ENCODE results near the gene ZFYVE28. TPM values are rescaled to one million over a fixed set of nuclear protein-coding genes. Genes with fewer than 3 reads are reported as not detected.

ZFYVE28 gene
- total RNA-seq, 6 experiments from 2014 or later = 2.5 to 9.6 (median 4.8) TPM

GRCh38 chr4:2425386-2426068, 7.1 kb upstream of the ZFYVE28 start:
- Histone ChIP-seq H3K4me3 (no peak overlapping the region), H3K9me3 (peaks cover 0 to 1% (median 0%) of the 10 kb centered on the region in 4 donors), H3K27me3 (no peaks in the 10 kb centered on the region), H3K36me3 (no peaks in the 10 kb centered on the region), H3K4me1 (no peaks in the 10 kb centered on the region), H3K27ac (no peak overlapping the region)
- 100% methylated on average over 1 of the region's 13 CpGs for WGBS (ENCODE audit: insufficient coverage, low coverage, low lambda C conversion rate, missing lambda C conversion rate)
- no peak for TF ChIP-seq CTCF (IDR thresholded peaks at IDR 0.05)
- TF ChIP-seq POLR2A (IDR thresholded peaks at IDR 0.05) = no peak
- intact Hi-C loops (cut with DNase I) = no loop called here
- ATAC-seq (peak in 1 of 4 donors; percentile 6), DNase-seq (no peak)

- Histone ChIP-seq H3K36me3 (no peaks in the 10 kb centered on the region), H3K27me3 (no peaks in the 10 kb centered on the region), H3K9me3 (no peaks in the 10 kb centered on the region), H3K4me1 (peaks cover 0 to 2% (median 0%) of the 10 kb centered on the region in 4 donors), H3K4me3 (no peak overlapping the region), H3K27ac (no peak overlapping the region)
- 74% methylated on average over 6 of the region's 10 CpGs for WGBS (ENCODE audit: insufficient coverage, low coverage, low lambda C conversion rate, missing lambda C conversion rate)
- TF ChIP-seq POLR2A (IDR thresholded peaks at IDR 0.05) = no peak
- intact Hi-C loops (cut with DNase I) = no loop called here
- no peak for DNase-seq
- no peak for ATAC-seq
Observed at GRCh38 chr4:2424581-2424980, 6.1 kb upstream of the ZFYVE28 start.

GRCh38 chr4:2423695-2424094, 5.2 kb upstream of the ZFYVE28 start:
- peaks cover 0 to 7% (median 0%) of the 10 kb centered on the region in 4 donors for H3K4me1 ChIP-seq
- H3K9me3 ChIP-seq = no peaks in the 10 kb centered on the region
- H3K27me3 ChIP-seq = no peaks in the 10 kb centered on the region
- H3K36me3 ChIP-seq = no peaks in the 10 kb centered on the region
- WGBS (ENCODE audit: insufficient coverage, low coverage, low lambda C conversion rate, missing lambda C conversion rate) = no CpG with 5 or more reads among the region's 10 CpGs
- no peak overlapping the region for H3K27ac ChIP-seq
- no peak overlapping the region for H3K4me3 ChIP-seq
- TF ChIP-seq POLR2A (IDR thresholded peaks at IDR 0.05) (no peak), CTCF (IDR thresholded peaks at IDR 0.05) (no peak)
- ATAC-seq (no peak), DNase-seq (no peak)
- intact Hi-C loops (cut with DNase I) = no loop called here

- ATAC-seq (no peak), DNase-seq (no peak)
- Histone ChIP-seq H3K4me1 (peaks cover 0 to 7% (median 0%) of the 10 kb centered on the region in 4 donors), H3K27ac (no peak overlapping the region), H3K9me3 (no peaks in the 10 kb centered on the region), H3K4me3 (no peak overlapping the region), H3K36me3 (no peaks in the 10 kb centered on the region), H3K27me3 (no peaks in the 10 kb centered on the region)
- WGBS (ENCODE audit: insufficient coverage, low coverage, low lambda C conversion rate, missing lambda C conversion rate) = no CpG with 5 or more reads among the region's 4 CpGs
- intact Hi-C loops (cut with DNase I) = no loop called here
- TF ChIP-seq POLR2A (IDR thresholded peaks at IDR 0.05) (no peak), CTCF (IDR thresholded peaks at IDR 0.05) (no peak)
Observed at GRCh38 chr4:2423066-2423465, 4.6 kb upstream of the ZFYVE28 start.

- TF ChIP-seq POLR2A (IDR thresholded peaks at IDR 0.05) = no peak
- no peak for TF ChIP-seq CTCF (IDR thresholded peaks at IDR 0.05)
- H3K27me3 ChIP-seq = no peaks in the 10 kb centered on the region
- H3K4me1 ChIP-seq = peaks cover 0 to 7% (median 3%) of the 10 kb centered on the region in 4 donors
- intact Hi-C loops (cut with DNase I) = no loop called here
- no peak for ATAC-seq
- no peaks in the 10 kb centered on the region for H3K9me3 ChIP-seq
- DNase-seq = no peak
- no peaks in the 10 kb centered on the region for H3K36me3 ChIP-seq
- no peak overlapping the region for H3K27ac ChIP-seq
- WGBS (ENCODE audit: insufficient coverage, low coverage, low lambda C conversion rate, missing lambda C conversion rate) = 72% methylated on average over 4 of the region's 6 CpGs
- H3K4me3 ChIP-seq = no peak overlapping the region
Observed at GRCh38 chr4:2421928-2422327, 3.5 kb upstream of the ZFYVE28 start.
